Activated T-helper 9 cell treated with anti-CD3 and anti-CD28 coated beads, Interleukin-2, amount 50 U/mL, for 16 hours (primary cell): Measurements from ENCODE around the gene SFTA2.
"Not testable (repeated sequence)": the region's sequence is repeated elsewhere in the genome, so short reads cannot be mapped to it uniquely, and the experiment has no call there.

Experiments
- DNase-seq: peaks from one replicate; pipeline ENCODE4 v3.0.0-alpha.2; 2020; ENCODE audit warnings: low read depth

Gene SFTA2

GRCh38 chr6:30912746-30913520 lies 19.0 kb downstream of the SFTA2 start:
- no peak for DNase-seq

DNA sequence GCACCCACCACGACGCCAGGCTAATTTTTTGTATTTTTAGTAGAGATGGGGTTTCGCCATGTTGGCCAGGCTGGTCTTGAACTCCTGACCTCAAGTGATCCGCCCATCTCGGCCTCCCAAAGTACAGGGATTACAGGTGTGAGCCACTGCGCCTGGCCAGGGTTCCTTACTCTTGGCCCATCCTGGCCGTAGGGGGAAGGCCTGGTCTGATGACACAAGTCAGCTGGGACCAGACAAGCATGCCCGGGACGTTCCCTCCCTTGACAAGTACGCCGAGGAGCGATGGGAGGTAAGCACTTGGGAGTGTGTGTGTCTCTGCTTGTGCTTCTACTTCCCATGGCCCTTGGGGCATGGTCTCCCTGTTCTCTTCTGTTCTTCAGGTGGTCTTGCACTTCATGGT lies 21.5 kb downstream of the SFTA2 start:
- not testable (repeated sequence) for DNase-seq

DNA sequence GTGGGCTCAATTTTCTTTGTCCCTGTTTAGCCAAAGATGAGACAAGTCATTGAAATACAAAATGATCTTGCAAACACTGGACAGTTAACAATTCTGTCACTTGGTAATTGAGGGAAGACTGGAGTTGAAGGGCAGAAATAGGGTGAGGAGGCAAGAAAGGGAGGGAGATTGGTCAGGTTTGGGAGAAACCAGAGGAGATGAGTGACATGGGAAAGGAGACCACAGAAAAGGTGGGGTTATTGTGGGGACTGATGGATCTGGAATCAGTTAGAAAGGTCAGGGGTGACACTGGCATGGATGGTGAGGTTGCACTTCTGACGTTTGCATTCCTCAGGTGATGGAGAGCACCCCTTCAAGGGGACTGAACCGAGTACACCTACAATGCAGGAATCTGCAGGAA lies 23.3 kb downstream of the SFTA2 start:
- DNase-seq: no peak

GRCh38 chr6:30907758-30908591 lies 24.0 kb downstream of the SFTA2 start, which contains the start of gene GTF2H4:
Gene GTF2H4, plus strand, starts transcription at chr6:30908207.
- DNase-seq: peak; percentile 89

DNA sequence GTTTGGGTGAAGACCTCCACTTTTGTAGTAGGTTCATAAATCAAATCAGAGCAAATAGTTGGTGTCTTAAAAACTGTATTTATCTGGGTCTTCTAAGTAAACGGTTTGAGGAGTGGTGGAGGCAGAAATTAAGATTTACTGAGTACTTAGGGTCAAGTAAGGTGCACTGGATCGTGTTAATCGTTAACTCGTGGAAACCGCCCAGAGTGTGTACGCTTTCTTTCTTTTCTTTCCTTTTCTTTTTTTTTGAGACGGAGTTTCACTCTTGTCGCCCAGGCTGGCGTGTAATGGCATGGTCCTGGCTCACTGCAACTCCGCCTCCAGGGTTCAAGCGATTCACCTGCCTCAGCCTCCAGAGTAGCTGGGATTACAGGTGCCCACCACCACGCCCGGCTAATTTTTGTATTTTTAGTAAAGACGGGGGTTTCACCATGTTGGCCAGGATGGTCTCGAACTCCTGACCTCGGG lies 24.6 kb downstream of the SFTA2 start:
- DNase-seq: not testable (repeated sequence)

- DNase-seq: no peak
Observed at GRCh38 chr6:30903236-30903635, 28.7 kb downstream of the SFTA2 start.

- no peak for DNase-seq
Observed at GRCh38 chr6:30902709-30903108, 29.3 kb downstream of the SFTA2 start.

DNA sequence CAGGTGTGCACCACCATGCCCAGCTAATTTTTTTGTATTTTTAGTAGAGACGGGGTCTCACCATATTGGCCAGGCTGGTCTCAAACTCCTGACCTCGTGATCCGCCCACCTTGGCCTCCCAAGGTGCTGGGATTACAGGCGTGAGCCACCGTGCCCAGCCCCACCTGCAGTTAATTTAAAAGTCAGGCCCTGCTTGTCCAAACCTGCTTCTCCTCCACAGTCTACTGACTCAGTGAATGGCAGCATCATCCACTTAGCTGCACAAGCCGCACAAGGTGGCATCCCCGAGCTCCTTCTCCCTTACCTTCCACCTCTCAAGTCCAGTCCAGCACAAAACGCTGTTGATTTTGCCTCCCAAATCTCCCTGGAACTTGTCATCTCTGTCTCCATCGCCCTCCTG lies 29.8 kb downstream of the SFTA2 start:
- not testable (repeated sequence) for DNase-seq

DNA sequence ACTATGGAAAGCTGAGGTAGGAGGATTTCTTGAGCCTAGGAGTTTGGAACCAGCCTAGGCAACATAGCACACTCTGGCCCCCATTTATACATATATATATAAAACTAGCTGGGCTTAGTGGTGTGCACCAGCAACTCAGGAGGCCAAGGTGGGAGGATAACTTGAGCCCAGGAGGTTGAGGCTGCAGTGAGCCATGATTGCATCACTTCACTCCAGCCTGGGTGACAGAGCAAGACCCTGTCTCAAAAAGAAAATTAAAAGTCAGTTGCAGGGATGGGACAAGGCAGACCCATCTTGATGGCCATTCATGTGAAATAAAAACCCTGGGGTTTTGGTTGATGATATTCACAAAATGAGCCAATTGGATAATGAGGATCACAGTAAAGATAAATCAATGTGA lies 30.5 kb downstream of the SFTA2 start:
- DNase-seq: no peak

DNA sequence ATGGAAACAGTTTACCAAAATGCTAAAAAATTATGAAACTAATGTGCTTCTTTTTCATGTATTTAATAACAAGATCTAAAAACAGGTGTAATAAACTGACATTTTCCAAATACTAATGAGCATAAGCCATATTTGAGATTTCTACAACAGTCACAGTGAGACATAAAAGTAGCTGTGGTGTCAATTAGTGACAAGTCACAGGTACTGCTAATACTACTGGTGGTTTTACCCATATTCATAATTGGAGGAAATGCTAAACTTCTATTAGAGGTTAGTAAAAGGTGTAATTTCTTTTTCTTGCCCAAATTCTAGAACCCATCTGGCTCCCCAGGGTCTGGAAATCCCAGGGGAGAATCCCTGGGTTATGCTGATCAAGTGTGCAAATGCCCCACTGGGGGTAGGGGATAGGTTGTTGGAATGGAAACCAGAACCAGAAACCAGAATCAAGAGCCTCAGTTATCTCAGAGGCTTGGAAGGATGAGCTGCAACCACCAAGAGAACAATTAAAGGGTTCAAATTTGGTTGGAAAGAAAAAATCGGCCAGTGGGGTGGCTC lies 31.0 kb downstream of the SFTA2 start:
- DNase-seq: no peak

DNA sequence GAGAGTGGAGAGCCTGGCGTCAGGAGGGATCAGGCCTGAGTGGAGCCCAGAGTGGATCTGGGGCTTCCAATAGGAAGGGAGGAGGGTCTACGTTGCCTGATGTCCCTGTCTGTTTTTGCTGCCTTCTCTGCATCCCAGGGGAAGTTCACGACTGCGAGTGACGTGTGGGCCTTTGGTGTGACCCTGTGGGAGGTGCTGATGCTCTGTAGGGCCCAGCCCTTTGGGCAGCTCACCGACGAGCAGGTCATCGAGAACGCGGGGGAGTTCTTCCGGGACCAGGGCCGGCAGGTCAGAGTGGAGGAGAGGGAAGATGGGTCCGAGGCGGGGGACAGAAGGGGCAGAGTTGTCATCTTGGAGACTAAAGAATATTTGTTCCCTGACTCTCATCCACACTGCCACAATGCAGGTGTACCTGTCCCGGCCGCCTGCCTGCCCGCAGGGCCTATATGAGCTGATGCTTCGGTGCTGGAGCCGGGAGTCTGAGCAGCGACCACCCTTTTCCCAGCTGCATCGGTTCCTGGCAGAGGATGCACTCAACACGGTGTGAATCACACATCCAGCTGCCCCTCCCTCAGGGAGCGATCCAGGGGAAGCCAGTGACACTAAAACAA lies 33.1 kb downstream of the SFTA2 start:
- DNase-seq: no peak

DNA sequence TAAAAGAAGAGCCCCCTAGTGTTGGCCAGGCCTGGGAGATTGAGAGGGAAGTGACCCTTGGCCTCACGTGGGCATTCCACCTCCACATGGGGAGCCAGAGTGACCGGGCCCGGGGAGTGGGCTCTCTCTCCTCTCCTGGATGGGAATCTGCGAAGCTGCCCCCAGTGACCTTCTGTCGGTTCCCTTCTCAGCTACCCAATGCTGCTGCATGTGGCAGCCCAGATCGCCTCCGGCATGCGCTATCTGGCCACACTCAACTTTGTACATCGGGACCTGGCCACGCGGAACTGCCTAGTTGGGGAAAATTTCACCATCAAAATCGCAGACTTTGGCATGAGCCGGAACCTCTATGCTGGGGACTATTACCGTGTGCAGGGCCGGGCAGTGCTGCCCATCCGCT lies 34.1 kb downstream of the SFTA2 start:
- DNase-seq: no peak

DNA sequence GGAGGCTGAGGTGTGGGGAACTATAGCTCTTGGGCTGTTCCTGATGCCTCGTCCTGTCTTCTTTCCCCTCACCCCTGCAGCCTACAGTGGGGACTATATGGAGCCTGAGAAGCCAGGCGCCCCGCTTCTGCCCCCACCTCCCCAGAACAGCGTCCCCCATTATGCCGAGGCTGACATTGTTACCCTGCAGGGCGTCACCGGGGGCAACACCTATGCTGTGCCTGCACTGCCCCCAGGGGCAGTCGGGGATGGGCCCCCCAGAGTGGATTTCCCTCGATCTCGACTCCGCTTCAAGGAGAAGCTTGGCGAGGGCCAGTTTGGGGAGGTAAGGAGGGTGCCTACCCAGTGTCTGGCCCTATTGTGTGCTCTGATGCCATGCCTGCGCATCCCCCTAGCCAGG lies 35.4 kb downstream of the SFTA2 start:
- no peak for DNase-seq

DNA sequence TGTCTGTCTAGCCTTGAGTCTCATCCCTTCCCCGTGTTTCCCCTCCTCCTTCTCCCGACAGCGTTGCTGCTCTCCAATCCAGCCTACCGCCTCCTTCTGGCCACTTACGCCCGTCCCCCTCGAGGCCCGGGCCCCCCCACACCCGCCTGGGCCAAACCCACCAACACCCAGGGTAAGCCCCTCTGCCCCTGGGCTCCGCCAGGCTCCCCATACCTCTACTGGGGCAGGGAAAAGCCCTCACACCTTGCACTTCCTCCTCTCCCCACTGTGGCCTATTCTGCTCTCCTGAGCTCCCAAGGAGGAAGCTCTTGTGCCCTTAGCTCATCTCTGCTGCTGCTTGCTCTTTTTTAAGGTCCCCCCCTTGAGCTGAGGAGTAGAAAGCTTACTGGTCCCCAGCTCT lies 36.6 kb downstream of the SFTA2 start:
- DNase-seq: no peak

GRCh38 chr6:30894935-30895334 lies 37.0 kb downstream of the SFTA2 start:
- DNase-seq: no peak

DNA sequence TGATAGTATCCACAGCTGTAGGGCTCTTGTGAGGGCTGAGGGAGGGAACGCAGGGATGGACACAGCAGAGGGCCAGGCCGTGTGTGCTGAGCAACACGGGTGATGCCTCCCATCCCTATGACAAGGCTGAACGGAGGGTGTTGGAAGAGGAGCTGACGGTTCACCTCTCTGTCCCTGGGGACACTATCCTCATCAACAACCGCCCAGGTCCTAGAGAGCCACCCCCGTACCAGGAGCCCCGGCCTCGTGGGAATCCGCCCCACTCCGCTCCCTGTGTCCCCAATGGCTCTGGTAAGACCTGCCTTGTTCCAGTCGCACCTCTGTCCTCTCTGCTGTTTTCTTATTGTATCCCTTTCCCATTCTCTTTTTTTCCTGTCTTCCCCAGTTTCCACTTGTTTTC lies 37.6 kb downstream of the SFTA2 start:
- DNase-seq: no peak

GRCh38 chr6:30893666-30894065 lies 38.3 kb downstream of the SFTA2 start:
- no peak for DNase-seq

- DNase-seq: no peak
Observed at GRCh38 chr6:30893001-30893591, 38.9 kb downstream of the SFTA2 start.

- no peak for DNase-seq
Observed at GRCh38 chr6:30891816-30892538, 40.0 kb downstream of the SFTA2 start.

GRCh38 chr6:30891450-30891723 lies 40.6 kb downstream of the SFTA2 start:
- DNase-seq: no peak

DNA sequence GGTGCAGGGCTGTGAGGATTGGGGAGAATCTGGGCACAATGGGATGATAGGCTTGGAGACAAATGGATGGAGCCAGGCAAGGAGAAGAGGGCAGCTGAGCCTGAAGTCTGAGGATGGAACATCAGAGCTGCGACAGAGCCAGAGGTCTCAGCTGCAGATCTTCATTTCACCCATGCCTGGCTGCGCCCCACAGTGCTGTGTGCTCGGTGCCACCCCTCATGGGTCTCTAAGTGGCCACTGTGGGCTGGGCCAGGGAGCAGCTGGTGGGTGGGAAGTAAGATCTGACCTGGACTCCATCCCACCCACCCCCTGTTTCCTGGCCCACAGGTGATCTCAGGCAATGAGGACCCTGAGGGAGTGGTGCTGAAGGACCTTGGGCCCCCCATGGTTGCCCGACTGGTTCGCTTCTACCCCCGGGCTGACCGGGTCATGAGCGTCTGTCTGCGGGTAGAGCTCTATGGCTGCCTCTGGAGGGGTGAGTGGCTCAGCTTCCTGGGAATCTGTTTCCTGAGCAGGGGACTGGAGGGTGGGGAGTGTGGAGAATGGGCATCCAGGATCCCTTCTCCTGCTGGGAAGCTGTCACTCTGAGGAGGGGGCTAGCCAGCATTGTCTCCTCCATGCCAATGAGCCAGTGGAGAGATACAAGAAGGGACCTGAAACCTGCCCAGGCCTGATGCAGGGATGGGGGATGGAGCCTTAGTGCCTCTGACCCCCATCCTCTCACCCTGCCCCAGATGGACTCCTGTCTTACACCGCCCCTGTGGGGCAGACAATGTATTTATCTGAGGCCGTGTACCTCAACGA lies 41.1 kb downstream of the SFTA2 start:
- DNase-seq: no peak
